HEK293 (cell line): ENCODE data around the gene LLGL1.

Experiments used
- CTCF ChIA-PET: fragments of 350-600 bp; formaldehyde crosslinking; extraction: SDS; loops from one replicate; lab custom pipeline; 2021; ENCODE audit warnings: antibody characterized with exemption; lab: Yijun Ruan, JAX
- POLR2A ChIA-PET: fragments of 300-600 bp; formaldehyde crosslinking; extraction: SDS; loops from one replicate; lab custom pipeline; 2020; ENCODE audit warnings: antibody characterized with exemption, inconsistent platforms; lab: Yijun Ruan, JAX
- H3K27ac ChIP-seq: fragments of 200-500 bp; sonication (Bioruptor generic); 2 replicates; pipeline ENCODE4 v1.5.1; 2014; ENCODE audit warnings: low read depth, low read length, control low read depth, inconsistent platforms; ENCODE audit errors: extremely low read depth
- H3K36me3 ChIP-seq, 2 experiments: fragments of 200-500 bp in 1 of 2; sonication (Bioruptor generic) in 1 of 2; 1 replicate in 1 of 2; 2 replicates in 1 of 2; pipeline ENCODE4 v1.5.1; 2014 to 2017; ENCODE audit warnings: inconsistent platforms in 2 of 2, low read length in 2 of 2; ENCODE audit not compliant: control insufficient read depth in 2 of 2, insufficient read depth in 1 of 2
- H3K4me1 ChIP-seq: fragments of 200-500 bp; sonication (Bioruptor generic); 2 replicates; pipeline ENCODE4 v1.5.1; 2014; ENCODE audit warnings: mild to moderate bottlenecking, low read length, inconsistent platforms; ENCODE audit not compliant: control insufficient read depth, insufficient read depth
- H3K4me3 ChIP-seq: 2 replicates; pipeline ENCODE4 v1.5.1; 2011; ENCODE audit warnings: low read depth, mild to moderate bottlenecking, control low read depth, low read length, moderate library complexity
- H3K9me3 ChIP-seq: fragments of 200-500 bp; sonication (Bioruptor generic); 2 replicates; pipeline ENCODE4 v1.5.1; 2014; ENCODE audit warnings: low read depth, low read length, inconsistent platforms; ENCODE audit not compliant: control insufficient read depth, insufficient read depth
- ELK4 ChIP-seq: IDR thresholded peaks from 2 replicates; pipeline ENCODE4 v1.6.1; 2011; ENCODE audit warnings: mild to moderate bottlenecking, low read depth, low read length, borderline replicate concordance
- KLF10 ChIP-seq: fragments of 450-650 bp; IDR thresholded peaks from 2 replicates; pipeline ENCODE4 v1.5.1; 2018; ENCODE audit warnings: missing biosample characterization, mild to moderate bottlenecking, missing genetic modification characterization
- KLF9 ChIP-seq: fragments of 450-650 bp; formaldehyde crosslinking; IDR thresholded peaks from 2 replicates; pipeline ENCODE4 v1.5.1; 2016; ENCODE audit warnings: missing biosample characterization, missing genetic modification characterization, low read depth
- SCRT2 ChIP-seq: fragments of 450-650 bp; formaldehyde crosslinking; IDR thresholded peaks from 2 replicates; pipeline ENCODE4 v1.5.1; 2016; ENCODE audit warnings: missing biosample characterization, missing genetic modification characterization
- ZBTB1 ChIP-seq: fragments of 450-650 bp; formaldehyde crosslinking; IDR thresholded peaks from 2 replicates; pipeline ENCODE4 v1.5.1; 2016; ENCODE audit warnings: missing biosample characterization, missing genetic modification characterization
- ZBTB21 ChIP-seq: fragments of 450-650 bp; formaldehyde crosslinking; IDR thresholded peaks from 2 replicates; pipeline ENCODE4 v1.5.1; 2017; ENCODE audit warnings: missing biosample characterization, missing genetic modification characterization
- ZBTB49 ChIP-seq: fragments of 450-650 bp; formaldehyde crosslinking; IDR thresholded peaks from 2 replicates; pipeline ENCODE4 v1.5.1; 2016; ENCODE audit warnings: missing biosample characterization, missing genetic modification characterization, low read depth
- ZBTB7A ChIP-seq: fragments of 450-650 bp; formaldehyde crosslinking; IDR thresholded peaks from 2 replicates; pipeline ENCODE4 v1.5.1; 2016; ENCODE audit warnings: low read depth, missing biosample characterization, missing genetic modification characterization
- ZEB2 ChIP-seq: fragments of 450-650 bp; formaldehyde crosslinking; IDR thresholded peaks from 2 replicates; pipeline ENCODE4 v1.5.1; 2016; ENCODE audit warnings: missing biosample characterization, missing genetic modification characterization
- ZFHX2 ChIP-seq: fragments of 450-650 bp; formaldehyde crosslinking; conservative IDR thresholded peaks from 2 replicates; pipeline ENCODE4 v1.5.1; 2016; ENCODE audit warnings: missing biosample characterization, missing genetic modification characterization
- ZFP69B ChIP-seq: fragments of 450-650 bp; formaldehyde crosslinking; IDR thresholded peaks from 2 replicates; pipeline ENCODE4 v1.5.1; 2016; ENCODE audit warnings: missing biosample characterization, missing genetic modification characterization
- ZNF121 ChIP-seq: fragments of 450-650 bp; formaldehyde crosslinking; IDR thresholded peaks from 2 replicates; pipeline ENCODE4 v1.5.1; 2016; ENCODE audit warnings: missing biosample characterization, missing genetic modification characterization
- ZNF2 ChIP-seq: fragments of 450-650 bp; formaldehyde crosslinking; IDR thresholded peaks from 2 replicates; pipeline ENCODE4 v1.5.1; 2016; ENCODE audit warnings: missing biosample characterization, missing genetic modification characterization
- ZNF248 ChIP-seq: fragments of 450-650 bp; formaldehyde crosslinking; IDR thresholded peaks from 2 replicates; pipeline ENCODE4 v1.5.1; 2017; ENCODE audit warnings: missing biosample characterization, missing genetic modification characterization
- ZNF37A ChIP-seq: fragments of 450-650 bp; IDR thresholded peaks from 2 replicates; pipeline ENCODE4 v1.5.1; 2018; ENCODE audit warnings: missing biosample characterization, missing genetic modification characterization
- ZNF544 ChIP-seq: fragments of 450-650 bp; formaldehyde crosslinking; IDR thresholded peaks from 2 replicates; pipeline ENCODE4 v1.5.0; 2017; ENCODE audit warnings: missing biosample characterization, missing genetic modification characterization
- ZNF549 ChIP-seq: fragments of 450-650 bp; IDR thresholded peaks from 2 replicates; pipeline ENCODE4 v1.5.1; 2018; ENCODE audit warnings: missing biosample characterization, missing genetic modification characterization, mild to moderate bottlenecking, inconsistent platforms, moderate library complexity
- ZNF600 ChIP-seq: fragments of 450-650 bp; formaldehyde crosslinking; IDR thresholded peaks from 2 replicates; pipeline ENCODE4 v1.5.1; 2016; ENCODE audit warnings: missing biosample characterization, missing genetic modification characterization
- ZSCAN23 ChIP-seq: fragments of 450-650 bp; formaldehyde crosslinking; IDR thresholded peaks from 2 replicates; pipeline ENCODE4 v1.5.1; 2016; ENCODE audit warnings: missing biosample characterization, missing genetic modification characterization
- TF ChIP-seq, protein P1 (sequence below): fragments of 450-650 bp; formaldehyde crosslinking; IDR thresholded peaks from 2 replicates; pipeline ENCODE4 v1.5.1; 2016; ENCODE audit warnings: missing biosample characterization, missing genetic modification characterization
- TF ChIP-seq, protein P2 (sequence below): fragments of 450-650 bp; formaldehyde crosslinking; IDR thresholded peaks from 2 replicates; pipeline ENCODE4 v1.5.1; 2017; ENCODE audit warnings: missing biosample characterization, missing genetic modification characterization
- TF ChIP-seq, protein P3 (sequence below): fragments of 450-650 bp; formaldehyde crosslinking; IDR thresholded peaks from 2 replicates; pipeline ENCODE4 v1.5.1; 2016; ENCODE audit warnings: missing biosample characterization, missing genetic modification characterization
- TF ChIP-seq, protein P4 (sequence below): fragments of 450-650 bp; formaldehyde crosslinking; IDR thresholded peaks from 2 replicates; pipeline ENCODE4 v1.5.1; 2016; ENCODE audit warnings: missing biosample characterization, missing genetic modification characterization

LLGL1 gene

GRCh38 chr17:18224387-18225120 lies 881 bp upstream of the LLGL1 start (continued):
- no peak for TF ChIP-seq ZBTB49 (tag by site-specific recombination)

- Histone ChIP-seq H3K4me3 (peak overlapping the region; percentile 48), H3K9me3 (no peaks in the 10 kb centered on the region), H3K27ac (peak overlapping the region; percentile 68; the same call in 1 of the 2 replicates), H3K4me1 (peaks cover 4% of the 10 kb centered on the region; the same call in 1 of the 2 replicates), H3K36me3 (peaks cover 0 to 7% of the 10 kb centered on the region in 2 experiments; a peak in 1 of 3 replicates)
- CTCF ChIA-PET = interaction anchor here (0.6 kb wide), 1 partner anchor 87 kb away, joined by 3 read pairs; no protein-coding TSS in a partner anchor
- POLR2A ChIA-PET = no interaction called here
- TF ChIP-seq, protein P1, sequence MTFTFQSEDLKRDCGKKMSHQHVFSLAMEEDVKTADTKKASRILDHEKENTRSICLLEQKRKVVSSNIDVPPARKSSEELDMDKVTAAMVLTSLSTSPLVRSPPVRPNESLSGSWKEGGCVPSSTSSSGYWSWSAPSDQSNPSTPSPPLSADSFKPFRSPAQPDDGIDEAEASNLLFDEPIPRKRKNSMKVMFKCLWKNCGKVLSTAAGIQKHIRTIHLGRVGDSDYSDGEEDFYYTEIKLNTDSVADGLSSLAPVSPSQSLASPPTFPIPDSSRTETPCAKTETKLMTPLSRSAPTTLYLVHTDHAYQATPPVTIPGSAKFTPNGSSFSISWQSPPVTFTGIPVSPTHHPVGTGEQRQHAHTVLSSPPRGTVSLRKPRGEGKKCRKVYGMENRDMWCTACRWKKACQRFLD (tag by site-specific recombination) = no peak
- TF ChIP-seq ZBTB1 (no peak), ZBTB7A (tag by site-specific recombination) (peak; percentile 65; the same call in 1 of the 2 replicates), ZBTB21 (tag by site-specific recombination) (no peak), ZFHX2 (tag by site-specific recombination) (0 out of 2 replicates have a peak, but pooled peaks have one; percentile 37), SCRT2 (tag by site-specific recombination) (no peak), ZNF544 (tag by site-specific recombination) (no peak), KLF10 (tag by site-specific recombination) (no peak), ZNF248 (no peak), ZNF549 (tag by site-specific recombination) (no peak), ZNF121 (tag by site-specific recombination) (no peak), ZSCAN23 (tag by site-specific recombination) (no peak), ZNF2 (peak; percentile 42; the same call in 1 of the 2 replicates), ZNF600 (tag by site-specific recombination) (0 out of 2 replicates have a peak, but pooled peaks have one; percentile 10), KLF9 (tag by site-specific recombination) (peak; percentile 32; the same call in 1 of the 2 replicates), ZFP69B (tag by site-specific recombination) (peak; percentile 23; the same call in 1 of the 2 replicates), ZNF37A (no peak), ZEB2 (tag by site-specific recombination) (no peak), ELK4 (no peak)
- TF ChIP-seq, protein P2, sequence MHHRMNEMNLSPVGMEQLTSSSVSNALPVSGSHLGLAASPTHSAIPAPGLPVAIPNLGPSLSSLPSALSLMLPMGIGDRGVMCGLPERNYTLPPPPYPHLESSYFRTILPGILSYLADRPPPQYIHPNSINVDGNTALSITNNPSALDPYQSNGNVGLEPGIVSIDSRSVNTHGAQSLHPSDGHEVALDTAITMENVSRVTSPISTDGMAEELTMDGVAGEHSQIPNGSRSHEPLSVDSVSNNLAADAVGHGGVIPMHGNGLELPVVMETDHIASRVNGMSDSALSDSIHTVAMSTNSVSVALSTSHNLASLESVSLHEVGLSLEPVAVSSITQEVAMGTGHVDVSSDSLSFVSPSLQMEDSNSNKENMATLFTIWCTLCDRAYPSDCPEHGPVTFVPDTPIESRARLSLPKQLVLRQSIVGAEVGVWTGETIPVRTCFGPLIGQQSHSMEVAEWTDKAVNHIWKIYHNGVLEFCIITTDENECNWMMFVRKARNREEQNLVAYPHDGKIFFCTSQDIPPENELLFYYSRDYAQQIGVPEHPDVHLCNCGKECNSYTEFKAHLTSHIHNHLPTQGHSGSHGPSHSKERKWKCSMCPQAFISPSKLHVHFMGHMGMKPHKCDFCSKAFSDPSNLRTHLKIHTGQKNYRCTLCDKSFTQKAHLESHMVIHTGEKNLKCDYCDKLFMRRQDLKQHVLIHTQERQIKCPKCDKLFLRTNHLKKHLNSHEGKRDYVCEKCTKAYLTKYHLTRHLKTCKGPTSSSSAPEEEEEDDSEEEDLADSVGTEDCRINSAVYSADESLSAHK = no peak
- TF ChIP-seq, protein P3, sequence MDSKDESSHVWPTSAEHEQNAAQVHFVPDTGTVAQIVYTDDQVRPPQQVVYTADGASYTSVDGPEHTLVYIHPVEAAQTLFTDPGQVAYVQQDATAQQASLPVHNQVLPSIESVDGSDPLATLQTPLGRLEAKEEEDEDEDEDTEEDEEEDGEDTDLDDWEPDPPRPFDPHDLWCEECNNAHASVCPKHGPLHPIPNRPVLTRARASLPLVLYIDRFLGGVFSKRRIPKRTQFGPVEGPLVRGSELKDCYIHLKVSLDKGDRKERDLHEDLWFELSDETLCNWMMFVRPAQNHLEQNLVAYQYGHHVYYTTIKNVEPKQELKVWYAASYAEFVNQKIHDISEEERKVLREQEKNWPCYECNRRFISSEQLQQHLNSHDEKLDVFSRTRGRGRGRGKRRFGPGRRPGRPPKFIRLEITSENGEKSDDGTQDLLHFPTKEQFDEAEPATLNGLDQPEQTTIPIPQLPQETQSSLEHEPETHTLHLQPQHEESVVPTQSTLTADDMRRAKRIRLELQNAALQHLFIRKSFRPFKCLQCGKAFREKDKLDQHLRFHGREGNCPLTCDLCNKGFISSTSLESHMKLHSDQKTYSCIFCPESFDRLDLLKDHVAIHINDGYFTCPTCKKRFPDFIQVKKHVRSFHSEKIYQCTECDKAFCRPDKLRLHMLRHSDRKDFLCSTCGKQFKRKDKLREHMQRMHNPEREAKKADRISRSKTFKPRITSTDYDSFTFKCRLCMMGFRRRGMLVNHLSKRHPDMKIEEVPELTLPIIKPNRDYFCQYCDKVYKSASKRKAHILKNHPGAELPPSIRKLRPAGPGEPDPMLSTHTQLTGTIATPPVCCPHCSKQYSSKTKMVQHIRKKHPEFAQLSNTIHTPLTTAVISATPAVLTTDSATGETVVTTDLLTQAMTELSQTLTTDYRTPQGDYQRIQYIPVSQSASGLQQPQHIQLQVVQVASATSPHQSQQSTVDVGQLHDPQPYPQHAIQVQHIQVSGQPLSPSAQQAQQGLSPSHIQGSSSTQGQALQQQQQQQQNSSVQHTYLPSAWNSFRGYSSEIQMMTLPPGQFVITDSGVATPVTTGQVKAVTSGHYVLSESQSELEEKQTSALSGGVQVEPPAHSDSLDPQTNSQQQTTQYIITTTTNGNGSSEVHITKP (tag by site-specific recombination) = 0 out of 2 replicates have a peak, but pooled peaks have one; percentile 20
- TF ChIP-seq, protein P4, sequence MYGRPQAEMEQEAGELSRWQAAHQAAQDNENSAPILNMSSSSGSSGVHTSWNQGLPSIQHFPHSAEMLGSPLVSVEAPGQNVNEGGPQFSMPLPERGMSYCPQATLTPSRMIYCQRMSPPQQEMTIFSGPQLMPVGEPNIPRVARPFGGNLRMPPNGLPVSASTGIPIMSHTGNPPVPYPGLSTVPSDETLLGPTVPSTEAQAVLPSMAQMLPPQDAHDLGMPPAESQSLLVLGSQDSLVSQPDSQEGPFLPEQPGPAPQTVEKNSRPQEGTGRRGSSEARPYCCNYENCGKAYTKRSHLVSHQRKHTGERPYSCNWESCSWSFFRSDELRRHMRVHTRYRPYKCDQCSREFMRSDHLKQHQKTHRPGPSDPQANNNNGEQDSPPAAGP (tag by site-specific recombination) = peak; percentile 65; the same call in 1 of the 2 replicates
Observed at GRCh38 chr17:18225642-18226283, 328 bp downstream of the LLGL1 start.
